Body of pancreas (tissue), 4 donors: ENCODE results near the gene CD55.

Experiments
- CTCF ChIP-seq, 7 experiments: fragments of 450-650 bp in 4 of 7; fragments of 200-600 bp in 3 of 7; sonication (generic) in 3 of 7; IDR thresholded peaks; one replicate each; pipeline ENCODE4 v1.5.1; 2016 to 2019; ENCODE audit warnings: antibody characterized with exemption in 7 of 7
- POLR2A ChIP-seq, 3 donors: fragments of 450-650 bp; IDR thresholded peaks; one replicate each; pipeline ENCODE4 v1.6.1; 2016; ENCODE audit warnings: antibody characterized with exemption in 3 of 3, mild to moderate bottlenecking in 2 of 3

- TF ChIP-seq POLR2A (IDR thresholded peaks at IDR 0.05), result no peak
- no peak for TF ChIP-seq CTCF (IDR thresholded peaks at IDR 0.05)
These were observed 12.9 kb upstream of the CD55 start for GRCh38 chr1:207308451-207309190.
